Thoracic aorta (tissue), 2 donors: ENCODE measurements around the gene SLC6A15. TPM values are rescaled to one million over a fixed set of nuclear protein-coding genes. Genes with fewer than 3 reads are reported as not detected.

Source experiments
- total RNA-seq, 2 donors: library from RNA; depleted of rRNA; stranded (reverse); fragments of >200 nt; gene quantifications; one replicate each; pipeline versions ENCODE4 v1.1.0 to v1.2.3, GENCODE V29; 2016

The SLC6A15 gene
- total RNA-seq, 2 donors from 2014 or later: 1.1 TPM; not detected in 1

Other genes with a start within 250 kb of the SLC6A15 start
- not detected for gene TSPAN19, start 123.5 kb upstream of the SLC6A15 start, total RNA-seq
- gene LRRIQ1, start 123.6 kb upstream of the SLC6A15 start, total RNA-seq: under 1 TPM in 1 of 2 donors, not detected in 1; 0.42 TPM